ENCODE data around the gene PNPLA7.

The PNPLA7 gene

DNA sequence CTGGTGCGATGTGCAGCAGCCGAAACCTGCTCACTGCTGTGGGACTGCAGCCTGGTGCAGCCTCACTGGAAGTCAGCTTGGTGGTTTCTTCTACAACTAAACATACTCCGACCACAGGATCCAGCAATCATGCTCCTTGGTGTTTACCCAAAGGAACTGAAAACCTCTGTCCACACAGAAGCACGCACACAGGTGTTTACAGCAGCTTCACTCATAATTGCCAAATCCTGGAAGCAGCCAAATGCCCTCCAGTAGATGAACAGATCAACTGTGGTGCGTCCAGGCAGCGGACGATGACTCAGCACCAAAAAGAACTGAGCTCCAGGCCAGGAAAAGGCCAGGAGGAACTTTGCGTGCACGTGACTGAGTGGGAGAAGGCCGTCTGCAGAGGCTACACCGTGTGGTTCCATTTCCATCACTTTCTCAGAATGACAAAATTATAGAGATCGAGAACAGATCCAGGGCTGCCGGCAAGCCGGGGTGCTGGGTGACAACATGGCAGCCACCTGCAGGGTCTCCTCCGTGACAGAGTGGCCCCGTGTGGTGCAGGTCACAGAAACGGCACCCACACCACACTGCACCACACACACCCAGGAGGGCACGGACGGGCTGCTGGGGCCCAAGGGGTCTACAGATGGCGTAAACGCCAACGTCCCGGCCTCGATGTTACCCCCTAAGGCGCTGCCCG, 68.0 kb downstream of the PNPLA7 start:
- peaks cover 0 to 10% (median 8%) of the 10 kb centered on the region in 5 donors for H3K4me1 ChIP-seq (ENCODE audit: control insufficient read depth in 5 of 5, insufficient read depth in 5 of 5, low read length in 5 of 5)
- peak overlapping the region in 1 of 5 donors; percentile 7 for H3K4me3 ChIP-seq (ENCODE audit: low read depth in 1 of 5, low read length in 5 of 5)
- H3K27ac ChIP-seq (ENCODE audit: low read depth, low read length) = no peak overlapping the region
- no peaks in the 10 kb centered on the region for H3K27me3 ChIP-seq (ENCODE audit: control insufficient read depth in 5 of 5, insufficient read depth in 4 of 5, low read length in 5 of 5)
- H3K36me3 ChIP-seq (ENCODE audit: control insufficient read depth in 5 of 5, insufficient read depth in 5 of 5, low read length in 5 of 5) = peaks cover 0 to 34% (median 16%) of the 10 kb centered on the region in 5 donors
- no peaks in the 10 kb centered on the region for H3K9me3 ChIP-seq (ENCODE audit: control insufficient read depth in 5 of 5, low read length in 5 of 5)
- H3K9ac ChIP-seq (ENCODE audit: low read length in 5 of 5) = no peak overlapping the region

DNA sequence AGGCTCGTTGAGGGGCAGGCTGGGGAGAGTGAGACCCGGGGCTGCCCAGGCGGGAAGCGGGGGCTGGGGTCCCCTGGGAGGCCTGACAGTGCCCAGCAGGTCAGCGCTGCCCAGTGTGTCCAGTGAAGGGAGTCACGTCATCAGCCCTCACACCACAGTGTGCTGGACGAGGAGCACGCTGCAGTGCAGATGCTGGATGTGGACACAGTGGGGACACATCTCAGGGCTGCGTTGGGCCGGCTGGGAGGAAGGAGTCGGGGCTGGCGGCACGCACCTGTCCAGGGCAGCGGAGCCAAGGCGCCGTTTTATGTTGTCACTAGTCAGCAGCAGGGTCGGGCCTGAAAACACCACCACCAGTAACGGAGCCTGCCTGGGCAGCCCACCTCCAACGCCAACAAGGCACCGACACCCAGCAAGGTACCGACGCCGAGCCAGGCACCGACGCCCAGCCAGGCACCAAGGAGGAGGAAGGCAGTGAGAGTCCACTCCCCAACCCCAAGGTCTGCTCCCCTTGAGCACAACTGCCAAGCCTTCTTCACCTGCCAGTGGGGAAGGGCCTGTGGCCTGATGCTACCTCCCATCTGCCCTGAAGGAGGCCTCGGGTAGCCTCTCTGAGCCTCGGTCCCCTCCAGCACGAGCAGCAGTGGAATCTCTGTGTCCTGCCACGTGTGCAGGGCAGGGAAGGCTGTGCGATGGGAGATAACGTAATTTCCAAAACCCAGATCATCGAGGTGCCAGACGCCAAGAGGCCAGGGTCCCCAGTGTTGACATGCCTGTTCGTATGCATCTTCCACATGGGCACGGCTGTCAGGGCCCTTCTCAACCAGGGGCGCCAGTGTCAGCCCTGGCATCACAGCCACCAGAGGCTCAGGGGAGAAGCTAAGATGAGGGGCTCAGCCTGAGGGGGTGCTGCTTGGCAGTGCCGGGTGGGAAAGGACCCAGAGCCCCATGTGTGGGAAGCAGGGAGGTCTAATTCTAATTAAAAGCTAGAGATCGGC, 69.2 kb downstream of the PNPLA7 start:
- Histone ChIP-seq H3K9me3 (ENCODE audit: control insufficient read depth in 5 of 5, low read length in 5 of 5) (peaks cover 0 to 5% (median 3%) of the 10 kb centered on the region in 5 donors), H3K27me3 (ENCODE audit: control insufficient read depth in 5 of 5, insufficient read depth in 4 of 5, low read length in 5 of 5) (no peaks in the 10 kb centered on the region), H3K36me3 (ENCODE audit: control insufficient read depth in 5 of 5, insufficient read depth in 5 of 5, low read length in 5 of 5) (peaks cover 3 to 31% (median 15%) of the 10 kb centered on the region in 5 donors), H3K4me3 (ENCODE audit: low read depth in 1 of 5, low read length in 5 of 5) (no peak overlapping the region), H3K9ac (ENCODE audit: low read length in 5 of 5) (no peak overlapping the region), H3K27ac (ENCODE audit: low read depth, low read length) (no peak overlapping the region), H3K4me1 (ENCODE audit: control insufficient read depth in 5 of 5, insufficient read depth in 5 of 5, low read length in 5 of 5) (peaks cover 0 to 10% (median 8%) of the 10 kb centered on the region in 5 donors)

DNA sequence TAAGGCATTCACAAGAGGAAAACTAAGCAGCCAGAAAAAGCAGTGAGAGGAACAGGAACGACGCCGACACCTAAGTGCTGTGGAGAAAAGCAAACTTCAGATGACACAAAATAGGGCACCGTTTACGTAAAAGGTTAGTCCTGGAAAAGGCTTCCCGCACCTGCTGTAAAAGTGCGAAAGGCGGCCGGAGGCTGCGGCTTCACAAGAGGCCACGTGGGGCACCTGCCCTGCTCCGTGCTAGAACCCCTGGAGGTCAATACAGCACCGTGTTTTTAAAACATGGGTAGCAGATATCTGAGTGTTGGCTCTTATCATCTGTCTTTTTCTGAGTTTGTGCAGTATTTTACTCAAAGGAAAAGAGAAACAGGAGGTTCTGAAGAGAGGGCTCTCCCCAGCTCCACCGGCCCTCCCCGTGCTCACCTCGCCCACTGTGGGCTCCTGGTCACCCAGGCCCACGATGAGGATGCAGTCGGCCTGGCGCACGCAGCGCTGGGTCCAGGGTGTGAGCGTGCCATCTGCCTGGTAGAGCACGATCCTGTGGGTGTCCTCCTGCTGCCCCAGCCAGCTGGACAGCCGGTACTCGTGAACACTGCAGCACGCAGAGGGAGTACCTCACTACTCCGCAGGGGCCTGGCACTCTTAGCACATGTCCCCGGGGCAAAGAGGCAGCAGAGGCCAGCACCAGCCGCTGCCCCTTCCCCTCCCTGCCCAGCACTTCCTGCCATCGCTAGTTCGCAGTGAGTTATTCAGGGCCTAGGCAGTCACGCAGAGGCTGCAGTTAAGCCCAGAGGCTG, 70.1 kb downstream of the PNPLA7 start:
- Histone ChIP-seq H3K4me1 (ENCODE audit: control insufficient read depth in 5 of 5, insufficient read depth in 5 of 5, low read length in 5 of 5) (peaks cover 0 to 10% (median 8%) of the 10 kb centered on the region in 5 donors), H3K9ac (ENCODE audit: low read length in 5 of 5) (no peak overlapping the region), H3K9me3 (ENCODE audit: control insufficient read depth in 5 of 5, low read length in 5 of 5) (peaks cover 0 to 11% (median 7%) of the 10 kb centered on the region in 5 donors), H3K27ac (ENCODE audit: low read depth, low read length) (no peak overlapping the region), H3K36me3 (ENCODE audit: control insufficient read depth in 5 of 5, insufficient read depth in 5 of 5, low read length in 5 of 5) (peaks cover 7 to 31% (median 15%) of the 10 kb centered on the region in 5 donors), H3K27me3 (ENCODE audit: control insufficient read depth in 5 of 5, insufficient read depth in 4 of 5, low read length in 5 of 5) (no peaks in the 10 kb centered on the region), H3K4me3 (ENCODE audit: low read depth in 1 of 5, low read length in 5 of 5) (no peak overlapping the region)

DNA sequence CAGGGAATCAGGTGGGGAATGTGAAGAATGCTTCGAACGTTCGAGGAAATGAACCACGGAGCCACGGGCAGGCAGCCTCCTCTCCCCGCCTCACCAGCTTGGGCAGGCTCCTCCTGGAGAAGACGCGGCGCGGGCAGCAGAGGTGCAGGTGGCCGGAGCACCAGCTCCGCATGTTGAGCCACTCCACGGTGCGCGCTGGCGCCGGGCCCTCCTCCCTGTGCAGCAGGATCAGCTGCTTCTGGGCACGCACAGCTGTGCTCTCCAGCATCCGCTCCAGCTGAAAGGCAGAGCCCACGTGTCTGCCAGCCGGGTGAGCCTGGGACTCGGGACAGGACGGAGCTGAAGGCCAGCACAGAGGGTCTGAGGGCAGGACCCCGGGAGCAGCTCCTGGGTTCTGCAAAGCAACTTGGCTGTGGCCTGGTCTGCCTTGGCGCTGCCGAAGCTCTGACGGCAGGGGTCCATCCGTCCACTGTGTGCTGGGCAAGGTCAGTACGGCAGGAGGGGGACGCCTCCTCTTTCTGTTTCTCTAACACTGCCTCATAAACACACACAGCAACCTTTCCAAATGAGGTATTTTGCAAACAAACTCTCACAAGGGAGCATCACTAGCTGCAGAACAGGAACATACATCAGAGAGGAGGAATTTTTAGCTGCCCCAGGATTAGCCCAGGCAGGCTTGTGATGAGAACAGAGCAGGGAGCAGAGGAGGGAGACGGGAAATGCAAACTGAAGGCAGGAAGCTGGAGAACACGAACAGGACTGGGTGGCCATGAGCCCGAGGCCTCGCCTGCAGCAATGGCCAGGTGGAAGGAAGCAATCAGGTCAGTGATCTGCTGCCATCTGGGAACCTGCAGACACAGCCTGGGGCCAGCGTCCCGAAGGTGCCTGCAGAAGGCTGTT, 71.0 kb downstream of the PNPLA7 start:
- peaks cover 0 to 12% (median 9%) of the 10 kb centered on the region in 5 donors for H3K9me3 ChIP-seq (ENCODE audit: control insufficient read depth in 5 of 5, low read length in 5 of 5)
- H3K4me1 ChIP-seq (ENCODE audit: control insufficient read depth in 5 of 5, insufficient read depth in 5 of 5, low read length in 5 of 5) = peaks cover 0 to 10% (median 8%) of the 10 kb centered on the region in 5 donors
- no peak overlapping the region for H3K9ac ChIP-seq (ENCODE audit: low read length in 5 of 5)
- no peak overlapping the region for H3K4me3 ChIP-seq (ENCODE audit: low read depth in 1 of 5, low read length in 5 of 5)
- no peak overlapping the region for H3K27ac ChIP-seq (ENCODE audit: low read depth, low read length)
- H3K27me3 ChIP-seq (ENCODE audit: control insufficient read depth in 5 of 5, insufficient read depth in 4 of 5, low read length in 5 of 5) = no peaks in the 10 kb centered on the region
- H3K36me3 ChIP-seq (ENCODE audit: control insufficient read depth in 5 of 5, insufficient read depth in 5 of 5, low read length in 5 of 5) = peaks cover 7 to 31% (median 15%) of the 10 kb centered on the region in 5 donors

DNA sequence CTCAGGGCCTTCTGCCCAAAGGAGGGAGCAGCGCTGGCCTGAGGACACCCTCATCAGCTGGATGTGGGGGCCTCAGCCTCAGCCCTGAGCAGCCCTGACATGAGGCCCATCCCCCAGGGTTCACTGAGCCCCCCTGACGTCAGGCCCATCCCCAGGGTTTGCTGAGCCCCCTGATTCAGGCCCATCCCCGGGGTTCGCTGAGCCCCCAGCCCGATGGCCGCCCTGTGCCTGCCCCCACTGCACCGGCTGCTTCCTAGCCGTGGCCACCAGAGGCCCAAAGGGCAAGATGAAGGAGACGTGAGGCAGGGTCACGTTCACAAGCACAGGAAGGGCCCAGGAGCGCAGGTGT, 71.6 kb downstream of the PNPLA7 start:
- H3K4me3 ChIP-seq (ENCODE audit: low read depth in 1 of 5, low read length in 5 of 5) = no peak overlapping the region
- H3K4me1 ChIP-seq (ENCODE audit: control insufficient read depth in 5 of 5, insufficient read depth in 5 of 5, low read length in 5 of 5) = peaks cover 0 to 10% (median 8%) of the 10 kb centered on the region in 5 donors
- no peak overlapping the region for H3K9ac ChIP-seq (ENCODE audit: low read length in 5 of 5)
- no peak overlapping the region for H3K27ac ChIP-seq (ENCODE audit: low read depth, low read length)
- peaks cover 7 to 31% (median 15%) of the 10 kb centered on the region in 5 donors for H3K36me3 ChIP-seq (ENCODE audit: control insufficient read depth in 5 of 5, insufficient read depth in 5 of 5, low read length in 5 of 5)
- no peaks in the 10 kb centered on the region for H3K27me3 ChIP-seq (ENCODE audit: control insufficient read depth in 5 of 5, insufficient read depth in 4 of 5, low read length in 5 of 5)
- H3K9me3 ChIP-seq (ENCODE audit: control insufficient read depth in 5 of 5, low read length in 5 of 5) = peaks cover 0 to 12% (median 9%) of the 10 kb centered on the region in 5 donors

DNA sequence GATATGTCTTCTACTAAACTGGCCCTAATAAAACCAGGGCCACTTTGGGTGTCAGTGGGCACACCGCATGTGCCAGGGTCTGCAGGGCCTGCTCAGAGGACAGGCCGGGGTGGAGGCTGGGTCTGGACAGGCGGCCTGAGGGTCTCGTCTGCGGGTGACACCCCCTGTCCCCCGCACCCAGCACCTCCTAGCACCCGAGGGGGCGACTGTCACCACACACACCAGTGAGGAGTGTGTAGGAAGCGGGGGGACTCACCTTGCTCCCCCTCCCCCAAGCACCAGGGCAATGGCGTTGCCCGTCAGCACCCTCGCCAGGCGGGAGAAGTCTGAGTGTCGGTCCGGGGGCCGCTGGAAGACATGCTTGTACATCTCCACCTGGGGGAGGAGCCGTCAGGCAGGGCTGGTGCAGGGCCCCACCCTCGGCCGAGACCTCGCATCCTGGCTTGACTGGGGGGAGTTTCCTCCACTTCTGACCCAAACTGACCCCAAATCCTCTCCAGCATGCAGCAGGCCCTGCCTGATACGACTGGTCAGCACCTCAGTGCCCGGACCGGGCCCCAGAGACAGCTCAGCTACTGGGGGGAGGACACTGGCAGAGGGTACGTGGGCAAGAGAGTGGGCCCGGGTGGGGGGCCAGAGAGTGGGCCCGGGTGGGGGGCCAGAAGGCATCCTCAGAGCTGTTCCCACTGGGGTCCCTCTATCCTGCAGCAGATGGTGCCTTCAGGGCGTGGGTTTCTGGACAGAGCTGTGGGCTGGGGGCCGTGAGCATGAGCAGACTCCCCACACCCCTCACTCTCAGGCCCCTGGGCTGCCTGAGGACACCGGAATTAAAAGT, 72.2 kb downstream of the PNPLA7 start:
- Histone ChIP-seq H3K27me3 (ENCODE audit: control insufficient read depth in 5 of 5, insufficient read depth in 4 of 5, low read length in 5 of 5) (no peaks in the 10 kb centered on the region), H3K36me3 (ENCODE audit: control insufficient read depth in 5 of 5, insufficient read depth in 5 of 5, low read length in 5 of 5) (peaks cover 7 to 31% (median 15%) of the 10 kb centered on the region in 5 donors)

DNA sequence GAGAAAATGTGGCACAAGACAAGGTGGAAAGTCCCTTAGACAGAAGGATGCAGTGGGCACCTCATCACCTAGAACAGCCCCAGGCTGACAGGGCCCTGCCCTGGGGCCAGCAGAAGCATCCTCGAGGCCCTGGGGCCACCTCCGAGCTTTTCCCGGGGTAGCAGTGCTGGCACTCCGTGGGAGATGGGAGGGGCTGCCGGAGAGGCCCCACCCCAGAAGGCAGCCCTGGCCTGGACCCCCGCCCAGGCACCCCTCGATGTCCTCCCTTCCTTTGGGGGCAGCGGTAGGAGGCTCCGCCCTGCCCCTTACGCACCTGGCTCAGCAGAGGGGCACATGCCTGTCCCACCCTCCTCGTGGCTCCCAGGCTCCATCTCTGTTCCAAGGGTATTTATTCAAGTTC, 73.3 kb downstream of the PNPLA7 start:
- peaks cover 0 to 1% (median under 1%) of the 10 kb centered on the region in 5 donors for H3K4me1 ChIP-seq (ENCODE audit: control insufficient read depth in 5 of 5, insufficient read depth in 5 of 5, low read length in 5 of 5)
- H3K9me3 ChIP-seq (ENCODE audit: control insufficient read depth in 5 of 5, low read length in 5 of 5) = peaks cover 0 to 12% (median 9%) of the 10 kb centered on the region in 5 donors
- no peak overlapping the region for H3K27ac ChIP-seq (ENCODE audit: low read depth, low read length)
- H3K4me3 ChIP-seq (ENCODE audit: low read depth in 1 of 5, low read length in 5 of 5) = no peak overlapping the region
- H3K27me3 ChIP-seq (ENCODE audit: control insufficient read depth in 5 of 5, insufficient read depth in 4 of 5, low read length in 5 of 5) = no peaks in the 10 kb centered on the region
- no peak overlapping the region for H3K9ac ChIP-seq (ENCODE audit: low read length in 5 of 5)
- H3K36me3 ChIP-seq (ENCODE audit: control insufficient read depth in 5 of 5, insufficient read depth in 5 of 5, low read length in 5 of 5) = peaks cover 7 to 31% (median 15%) of the 10 kb centered on the region in 5 donors

More for the DNA sequence above, 72.2 kb downstream of the PNPLA7 start:
- Histone ChIP-seq H3K4me3 (ENCODE audit: low read depth in 1 of 5, low read length in 5 of 5) (no peak overlapping the region), H3K4me1 (ENCODE audit: control insufficient read depth in 5 of 5, insufficient read depth in 5 of 5, low read length in 5 of 5) (peaks cover 0 to 10% (median 8%) of the 10 kb centered on the region in 5 donors), H3K9ac (ENCODE audit: low read length in 5 of 5) (no peak overlapping the region), H3K27ac (ENCODE audit: low read depth, low read length) (no peak overlapping the region), H3K9me3 (ENCODE audit: control insufficient read depth in 5 of 5, low read length in 5 of 5) (peaks cover 0 to 12% (median 9%) of the 10 kb centered on the region in 5 donors)

DNA sequence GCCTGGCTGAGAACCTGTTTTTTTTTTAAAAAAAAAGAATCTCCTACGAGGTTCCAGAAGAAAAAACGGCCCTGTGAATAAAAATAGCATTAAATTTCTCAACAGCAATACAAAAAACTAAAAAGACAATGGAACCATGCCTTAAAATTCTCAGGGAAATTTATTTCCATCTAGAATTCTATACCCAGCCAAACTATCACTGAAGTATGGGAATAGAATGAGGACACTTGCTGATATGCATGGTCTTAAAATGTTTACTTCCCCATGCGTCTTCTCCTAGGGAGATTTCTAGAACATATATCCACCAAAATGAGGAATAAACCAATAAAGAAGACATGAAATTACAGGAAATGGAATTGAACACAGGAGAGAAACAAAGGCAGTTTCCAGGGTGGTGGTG, 74.5 kb downstream of the PNPLA7 start:
- Histone ChIP-seq H3K4me1 (ENCODE audit: control insufficient read depth in 5 of 5, insufficient read depth in 5 of 5, low read length in 5 of 5) (peaks cover 0 to 3% (median 0%) of the 10 kb centered on the region in 5 donors), H3K27me3 (ENCODE audit: control insufficient read depth in 5 of 5, insufficient read depth in 4 of 5, low read length in 5 of 5) (no peaks in the 10 kb centered on the region), H3K9ac (ENCODE audit: low read length in 5 of 5) (no peak overlapping the region), H3K36me3 (ENCODE audit: control insufficient read depth in 5 of 5, insufficient read depth in 5 of 5, low read length in 5 of 5) (peaks cover 6 to 26% (median 15%) of the 10 kb centered on the region in 5 donors), H3K9me3 (ENCODE audit: control insufficient read depth in 5 of 5, low read length in 5 of 5) (peaks cover 0 to 12% (median 9%) of the 10 kb centered on the region in 5 donors), H3K4me3 (ENCODE audit: low read depth in 1 of 5, low read length in 5 of 5) (no peak overlapping the region), H3K27ac (ENCODE audit: low read depth, low read length) (no peak overlapping the region)
